Measurements from ENCODE around the gene UTP14A. TPM values are rescaled to one million over a fixed set of nuclear protein-coding genes. Genes with fewer than 3 reads are reported as not detected.
A peak's percentile ranks its signal among the peaks of the same experiment; 100 is the strongest.

Gene UTP14A
- total and polyA plus RNA-seq, 2 donors (not counting 1 experiment from before 2014, with no cell fraction given) = 6.0 to 21.5 TPM

- POLR2A ChIA-PET = no interaction called here
These were observed 28.5 kb downstream of the UTP14A start for GRCh38 chrX:129934461-129934860.

GRCh38 chrX:129934952-129935351 lies 29.0 kb downstream of the UTP14A start:
- ChIA-PET CTCF (interaction anchor here (0.9 kb wide), 1 partner anchor 93 kb away, joined by 3 read pairs; no protein-coding TSS in a partner anchor), POLR2A (no interaction called here)
- Mint-ChIP-seq H3K9me3 (ENCODE audit: insufficient read depth) (no peaks in the 10 kb centered on the region), H3K27me3 (no peaks in the 10 kb centered on the region), H3K27ac (no peak overlapping the region), H3K4me3 (no peak overlapping the region), H3K4me1 (peaks cover 8% of the 10 kb centered on the region)
- no peak overlapping the region for H2AFZ ChIP-seq (ENCODE audit: insufficient read depth, low read depth, low read length, poor library complexity, severe bottlenecking)
- H3K4me3 ChIP-seq (ENCODE audit: control extremely low read depth in 1 of 5, extremely low read depth in 1 of 5, insufficient read depth in 1 of 5, low read depth in 2 of 5, low read length in 4 of 5) = no peak overlapping the region
- TF ChIP-seq CTCF (IDR thresholded peaks at IDR 0.05) (no peak), EZH2 (IDR thresholded peaks at IDR 0.05; ENCODE audit: borderline replicate concordance, insufficient read depth, low read depth, low read length, poor library complexity, severe bottlenecking) (no peak)
- intact Hi-C loops (cut with micrococcal nuclease) = no loop called here
- H4K20me1 ChIP-seq (ENCODE audit: control insufficient read depth, insufficient read depth, low read length, poor library complexity, severe bottlenecking) = no peaks in the 10 kb centered on the region
- DNase-seq (no peak), ATAC-seq (ENCODE audit: low read depth) (no peak)
- no CpG with 5 or more reads among the region's 5 CpGs for WGBS (ENCODE audit: insufficient coverage)
- H3K27ac ChIP-seq (ENCODE audit: low read length in 2 of 2) = no peak overlapping the region
- H3K4me2 ChIP-seq (replicated peaks; ENCODE audit: low read depth, low read length, poor library complexity, severe bottlenecking) = no peak overlapping the region
- no peaks in the 10 kb centered on the region for H3K36me3 ChIP-seq (replicated peaks in 1 of 2; ENCODE audit: control extremely low read depth in 1 of 2, control insufficient read depth in 1 of 2, extremely low read depth in 1 of 2, insufficient read depth in 2 of 2, low read length in 1 of 2)
- H3K79me2 ChIP-seq (ENCODE audit: control insufficient read depth, insufficient read depth, low read length) = no peaks in the 10 kb centered on the region
- peaks cover 0 to 5% of the 10 kb centered on the region in 2 donors for H3K4me1 ChIP-seq (ENCODE audit: control insufficient read depth in 2 of 2, insufficient read depth in 2 of 2, low read length in 2 of 2)
- H3K9ac ChIP-seq (ENCODE audit: low read length) = no peak overlapping the region
- no peaks in the 10 kb centered on the region for H3K9me3 ChIP-seq (ENCODE audit: control extremely low read depth in 1 of 3, control insufficient read depth in 2 of 3, insufficient read depth in 1 of 3, low read length in 2 of 3)
- H3K27me3 ChIP-seq (replicated peaks in 1 of 4; ENCODE audit: control extremely low read depth in 1 of 4, control insufficient read depth in 3 of 4, insufficient read depth in 4 of 4, low read length in 3 of 4) = no peaks in the 10 kb centered on the region

More at GRCh38 chrX:129934461-129934860, 28.5 kb downstream of the UTP14A start:
- Histone ChIP-seq H3K79me2 (ENCODE audit: control insufficient read depth, insufficient read depth, low read length) (no peaks in the 10 kb centered on the region), H3K27me3 (replicated peaks in 1 of 4; ENCODE audit: control extremely low read depth in 1 of 4, control insufficient read depth in 3 of 4, insufficient read depth in 4 of 4, low read length in 3 of 4) (no peaks in the 10 kb centered on the region), H2AFZ (ENCODE audit: insufficient read depth, low read depth, low read length, poor library complexity, severe bottlenecking) (no peak overlapping the region), H4K20me1 (ENCODE audit: control insufficient read depth, insufficient read depth, low read length, poor library complexity, severe bottlenecking) (no peaks in the 10 kb centered on the region), H3K4me2 (replicated peaks; ENCODE audit: low read depth, low read length, poor library complexity, severe bottlenecking) (no peak overlapping the region), H3K4me1 (ENCODE audit: control insufficient read depth in 2 of 2, insufficient read depth in 2 of 2, low read length in 2 of 2) (peaks cover 0 to 5% of the 10 kb centered on the region in 2 donors), H3K9me3 (ENCODE audit: control extremely low read depth in 1 of 3, control insufficient read depth in 2 of 3, insufficient read depth in 1 of 3, low read length in 2 of 3) (no peaks in the 10 kb centered on the region), H3K27ac (ENCODE audit: low read length in 2 of 2) (no peak overlapping the region), H3K4me3 (ENCODE audit: control extremely low read depth in 1 of 5, extremely low read depth in 1 of 5, insufficient read depth in 1 of 5, low read depth in 2 of 5, low read length in 4 of 5) (no peak overlapping the region), H3K9ac (ENCODE audit: low read length) (no peak overlapping the region), H3K36me3 (replicated peaks in 1 of 2; ENCODE audit: control extremely low read depth in 1 of 2, control insufficient read depth in 1 of 2, extremely low read depth in 1 of 2, insufficient read depth in 2 of 2, low read length in 1 of 2) (no peaks in the 10 kb centered on the region)
- Mint-ChIP-seq H3K4me3 (peak overlapping the region; percentile 29), H3K27ac (no peak overlapping the region), H3K27me3 (no peaks in the 10 kb centered on the region), H3K4me1 (peaks cover 8% of the 10 kb centered on the region), H3K9me3 (ENCODE audit: insufficient read depth) (no peaks in the 10 kb centered on the region)
- DNase-seq = no peak
- no peak for ATAC-seq (ENCODE audit: low read depth)
- intact Hi-C loops (cut with micrococcal nuclease) = no loop called here
- TF ChIP-seq CTCF (IDR thresholded peaks at IDR 0.05) = no peak
- TF ChIP-seq EZH2 (IDR thresholded peaks at IDR 0.05; ENCODE audit: borderline replicate concordance, insufficient read depth, low read depth, low read length, poor library complexity, severe bottlenecking) = no peak
- CTCF ChIA-PET = interaction anchor here (0.9 to 1.3 kb wide), 2 partner anchors 93 to 94 kb away, joined by 3 read pairs; no protein-coding TSS in a partner anchor
- 88% methylated on average over 3 of the region's 10 CpGs for whole genome bisulfite sequencing (ENCODE audit: insufficient coverage)

Measured in B cell (primary cell).